GM21619 (cell line): ENCODE data around the gene DDA1.

Source experiments
- ATAC-seq: cut with Tn5 transposase; IDR thresholded peaks from one replicate; pipeline ENCODE4 v1.9.1; 2021; ENCODE audit not compliant: unreplicated experiment

Gene DDA1

DNA sequence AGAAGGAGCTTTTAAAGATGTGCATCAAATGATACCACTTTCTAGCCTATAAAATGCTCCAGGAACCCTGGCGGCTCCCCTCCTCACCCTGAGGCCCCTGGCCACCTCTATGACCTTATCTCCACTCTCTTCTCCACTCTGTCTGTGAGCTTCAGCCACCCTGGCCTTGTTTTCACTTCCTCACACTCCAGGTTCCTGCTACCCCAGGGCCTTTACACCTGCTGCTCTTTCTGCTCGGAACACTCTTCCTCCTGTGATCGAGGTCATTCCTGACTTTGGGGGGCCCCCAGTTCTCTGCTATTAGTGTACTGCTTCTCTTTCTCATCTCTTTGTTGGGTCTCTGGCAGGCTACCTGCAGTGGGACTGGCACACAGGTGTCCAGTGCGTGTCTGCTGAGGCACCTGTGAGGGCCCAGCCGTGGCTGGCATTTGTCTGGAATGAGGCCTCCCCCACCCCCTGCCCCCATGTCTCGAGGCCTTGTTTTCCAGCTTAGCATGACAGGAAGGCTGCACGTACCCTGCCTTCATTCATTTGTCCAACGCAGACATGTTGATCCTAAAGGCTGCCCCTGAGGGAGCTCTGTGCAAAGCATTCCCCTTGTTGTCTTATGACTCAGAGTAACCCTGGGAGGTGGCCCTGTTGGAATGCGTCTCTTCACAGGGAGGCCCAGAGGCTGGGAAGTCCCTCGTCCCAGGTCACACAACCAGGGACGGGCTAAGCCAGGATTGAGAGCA, 2.3 kb downstream of the DDA1 start:
- ATAC-seq = no peak

DNA sequence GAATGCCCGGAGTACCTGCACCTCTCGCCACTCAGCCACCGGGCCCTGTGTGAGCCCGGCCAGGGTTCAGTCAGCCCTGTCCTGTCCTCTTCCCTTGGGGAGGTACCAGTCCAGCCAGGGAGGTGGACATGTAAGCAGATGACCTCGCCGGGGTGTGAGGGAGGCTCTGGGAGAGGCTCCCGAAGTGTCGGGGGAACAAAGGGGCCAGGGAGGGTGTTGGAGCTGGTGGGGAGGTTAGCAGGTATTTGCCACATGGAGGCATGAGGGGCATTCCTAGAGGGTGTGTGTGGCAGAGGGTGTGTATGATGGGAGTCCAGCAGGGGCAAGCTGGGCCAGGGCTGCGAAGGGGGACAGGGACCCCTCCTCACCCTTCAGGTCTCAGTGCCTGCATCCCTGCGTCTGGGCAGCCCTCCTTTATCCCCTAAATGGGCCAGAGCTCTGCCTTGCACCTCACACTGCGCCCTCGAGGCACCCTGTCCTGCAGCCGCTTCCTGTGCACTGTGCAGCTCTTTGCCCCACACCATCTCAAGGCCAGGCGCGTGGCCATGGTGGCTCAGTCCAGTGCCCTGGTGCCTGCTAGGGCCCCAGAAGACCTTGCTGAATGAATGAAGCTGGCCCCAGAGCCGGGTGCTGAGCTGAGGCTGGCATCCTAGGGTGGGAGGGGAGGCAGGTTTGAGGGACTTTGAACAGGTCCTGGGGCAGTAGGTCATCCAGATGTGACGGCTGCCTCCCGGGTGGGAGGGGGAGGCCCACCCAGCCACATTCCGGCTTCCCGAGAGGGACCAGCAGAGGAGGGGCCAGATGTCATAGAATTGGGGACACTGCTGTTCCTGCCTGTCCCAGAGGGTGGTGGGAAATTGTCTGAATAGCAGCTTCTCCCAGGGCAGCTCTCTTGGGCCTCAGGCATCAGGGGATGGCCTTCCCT, 3.1 kb downstream of the DDA1 start:
- no peak for ATAC-seq

DNA sequence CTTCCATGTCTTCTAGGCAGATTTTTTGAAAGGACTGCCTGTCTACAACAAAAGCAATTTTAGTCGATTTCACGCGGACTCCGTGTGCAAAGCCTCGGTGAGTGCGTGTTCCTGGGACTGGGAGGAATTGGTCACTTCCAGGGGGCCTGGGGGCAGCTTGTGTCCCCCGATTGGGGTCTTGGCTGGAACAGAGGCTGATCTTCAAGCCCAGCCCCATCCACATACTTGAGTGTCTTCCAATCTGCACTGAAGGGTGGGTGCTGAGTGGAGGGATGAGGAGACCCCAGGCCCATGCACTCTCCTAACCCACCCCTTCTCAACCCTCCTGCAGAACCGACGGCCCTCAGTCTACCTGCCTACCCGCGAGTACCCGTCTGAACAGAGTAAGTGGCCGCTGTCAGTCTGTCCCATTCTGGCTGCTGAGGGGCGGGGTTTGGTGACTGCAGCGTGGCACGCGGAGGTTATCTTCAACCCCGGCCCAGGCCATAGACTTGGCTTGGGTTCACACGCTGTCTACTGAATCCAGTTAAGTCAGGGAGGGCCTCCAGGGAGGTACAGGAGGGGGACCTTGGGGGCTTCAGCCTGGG, 4.7 kb downstream of the DDA1 start:
- ATAC-seq = no peak

DNA sequence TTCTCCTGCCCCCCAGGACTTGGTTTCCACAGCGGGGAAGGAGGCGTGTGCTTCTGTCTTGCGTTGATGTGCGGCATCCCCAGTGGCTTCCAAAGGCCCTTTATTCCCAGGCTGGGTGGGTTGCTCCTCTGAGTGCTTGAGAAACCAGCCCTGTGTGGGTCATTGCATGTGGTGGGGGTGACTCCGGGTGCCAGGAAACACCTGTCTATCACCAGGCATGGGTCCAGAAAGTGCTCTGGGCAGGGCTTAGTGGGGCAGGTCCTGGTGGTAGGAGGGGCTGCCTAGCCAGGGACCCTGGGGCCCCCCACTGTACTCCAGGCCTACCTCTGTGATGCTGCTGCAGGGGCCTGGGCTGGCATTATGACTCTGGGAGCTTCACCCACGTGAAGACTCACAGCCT, 9.6 kb downstream of the DDA1 start:
- no peak for ATAC-seq

GRCh38 chr19:17319473-17320238, 10.3 kb downstream of the DDA1 start:
- no peak for ATAC-seq

- ATAC-seq = no peak
Observed at GRCh38 chr19:17320435-17320834, 11.1 kb downstream of the DDA1 start.

DNA sequence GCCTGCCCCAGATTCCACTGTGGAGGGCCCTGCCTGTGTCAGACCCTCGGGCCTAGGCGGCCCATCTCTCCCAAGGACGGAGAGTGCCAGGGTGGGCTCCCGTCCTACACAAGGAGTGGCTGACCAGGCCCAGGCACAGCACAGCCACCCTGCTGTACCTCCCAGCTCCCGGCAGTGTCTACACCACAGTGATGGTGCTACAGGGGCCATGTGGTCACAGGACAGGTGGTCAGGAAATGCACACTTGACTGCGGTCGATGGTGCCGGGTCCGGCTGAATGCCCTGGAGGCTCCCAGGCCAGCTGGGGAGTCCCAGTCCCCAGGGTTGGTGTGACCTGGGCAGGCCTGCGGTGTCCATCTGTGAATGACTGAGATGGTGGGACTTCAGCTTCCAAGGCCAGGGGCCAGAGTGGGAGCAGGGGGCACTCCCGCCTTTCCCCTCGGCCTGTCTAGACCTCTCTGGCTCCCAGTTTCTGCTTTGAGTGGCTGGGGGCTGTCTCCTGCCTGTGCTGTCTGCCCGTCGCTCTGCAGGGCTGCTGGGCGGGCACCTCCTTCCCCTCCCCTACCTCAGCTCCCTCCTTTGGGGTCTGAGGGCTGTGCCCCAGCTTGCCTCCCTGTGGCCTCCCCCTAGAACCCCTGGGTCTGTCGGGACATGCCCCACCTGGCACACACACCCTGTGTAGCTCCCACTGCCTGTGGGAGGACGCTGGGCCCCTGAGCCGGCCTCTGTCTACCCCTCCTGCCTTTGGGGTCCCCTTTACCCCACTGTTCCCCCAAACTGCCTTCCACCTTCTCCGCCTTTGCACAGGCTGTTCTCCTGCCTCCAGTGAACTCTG, 12.5 kb downstream of the DDA1 start:
- ATAC-seq = no peak

DNA sequence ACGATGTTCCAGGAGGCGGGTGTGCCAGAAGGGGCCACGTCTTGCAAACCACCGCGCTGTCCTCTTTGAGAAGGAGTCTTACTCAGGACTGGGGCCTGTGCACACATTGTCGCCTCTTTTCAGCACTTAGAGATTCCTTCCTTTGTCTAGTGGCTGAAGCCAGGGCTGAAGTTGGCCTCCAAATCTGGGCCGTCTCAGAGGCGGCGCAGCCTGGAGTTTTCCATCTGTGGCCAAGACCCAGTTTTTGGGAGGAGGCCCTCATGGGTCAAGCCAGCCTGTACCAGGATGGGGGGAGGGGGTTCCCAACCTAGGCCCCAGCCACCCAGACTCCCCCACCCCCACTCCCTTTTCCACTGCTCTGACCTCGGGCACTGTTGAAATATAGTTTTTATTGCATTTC, 13.5 kb downstream of the DDA1 start:
- no peak for ATAC-seq

DNA sequence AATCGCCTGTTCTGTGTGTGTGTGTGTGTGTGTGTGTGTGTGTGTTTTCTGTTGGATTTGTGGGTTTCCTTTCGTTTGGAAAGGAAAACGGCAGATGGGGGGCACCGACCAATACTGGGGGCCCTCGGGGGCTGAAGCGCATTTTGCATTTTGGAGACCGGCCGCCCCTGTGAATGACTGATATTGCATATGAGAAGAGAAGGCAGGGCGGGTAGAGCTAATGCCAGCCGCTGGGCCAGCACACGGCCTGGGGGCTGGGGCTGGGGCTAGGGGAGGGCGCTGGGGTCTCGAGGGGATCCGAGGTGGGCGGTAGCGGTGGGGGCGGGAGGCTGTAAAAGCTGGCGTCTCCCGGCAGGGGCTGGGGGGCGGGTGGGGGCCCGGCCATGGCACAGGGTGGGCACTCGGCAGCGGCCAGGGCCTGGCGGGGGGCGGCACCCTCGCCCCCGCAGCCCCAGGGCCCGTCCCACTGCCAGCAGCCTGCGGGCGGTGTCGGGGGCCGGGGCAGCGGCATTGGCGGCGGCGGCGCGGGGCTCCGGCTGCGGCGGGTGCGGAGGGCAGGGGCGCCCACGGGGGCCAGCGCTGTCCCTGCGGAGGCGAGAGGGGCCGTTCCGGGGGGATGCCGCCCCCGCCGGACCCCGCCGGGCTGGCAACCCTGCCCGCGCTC, 14.1 kb downstream of the DDA1 start:
- no peak for ATAC-seq

DNA sequence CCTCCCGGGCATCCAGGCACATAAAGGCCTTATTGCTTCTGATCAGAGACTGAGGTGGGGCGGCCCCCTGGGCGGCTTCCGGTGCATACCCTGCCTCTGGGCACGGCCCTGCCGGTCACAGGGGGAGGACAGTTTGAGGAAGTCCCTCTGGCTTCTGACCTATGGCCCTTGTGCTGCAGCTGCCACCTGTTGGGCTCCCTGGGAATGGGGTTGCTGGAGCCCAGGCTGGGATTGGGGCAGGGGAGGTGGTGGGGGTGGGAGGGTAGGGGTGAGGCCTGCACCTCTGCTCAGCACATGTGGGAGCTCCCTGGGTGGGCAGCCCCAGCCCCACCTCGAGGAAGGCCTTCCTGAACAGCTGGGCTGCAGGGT, 14.6 kb downstream of the DDA1 start:
- no peak for ATAC-seq

GRCh38 chr19:17324357-17325114, 15.2 kb downstream of the DDA1 start:
- ATAC-seq = no peak

DNA sequence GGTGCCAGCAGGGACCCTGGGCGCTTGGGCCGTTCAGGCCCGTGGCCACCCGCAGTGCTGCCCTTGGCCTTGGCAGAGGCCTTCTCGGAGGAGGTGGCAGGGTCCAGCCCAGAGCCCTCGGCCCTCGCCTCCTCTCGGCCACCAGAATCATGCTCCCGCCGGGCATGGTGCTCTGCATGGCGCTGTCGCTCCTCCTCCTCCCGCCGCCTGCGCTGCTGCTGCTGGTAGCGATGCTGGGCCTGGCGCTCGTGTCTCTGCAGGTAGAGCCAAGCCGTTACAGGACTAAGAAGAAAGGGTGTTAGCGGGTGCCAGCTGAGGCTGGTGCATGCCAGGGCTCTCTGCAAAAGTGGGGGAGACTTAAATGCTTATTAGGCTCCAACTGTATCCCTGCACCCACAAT, 15.8 kb downstream of the DDA1 start:
- no peak for ATAC-seq

DNA sequence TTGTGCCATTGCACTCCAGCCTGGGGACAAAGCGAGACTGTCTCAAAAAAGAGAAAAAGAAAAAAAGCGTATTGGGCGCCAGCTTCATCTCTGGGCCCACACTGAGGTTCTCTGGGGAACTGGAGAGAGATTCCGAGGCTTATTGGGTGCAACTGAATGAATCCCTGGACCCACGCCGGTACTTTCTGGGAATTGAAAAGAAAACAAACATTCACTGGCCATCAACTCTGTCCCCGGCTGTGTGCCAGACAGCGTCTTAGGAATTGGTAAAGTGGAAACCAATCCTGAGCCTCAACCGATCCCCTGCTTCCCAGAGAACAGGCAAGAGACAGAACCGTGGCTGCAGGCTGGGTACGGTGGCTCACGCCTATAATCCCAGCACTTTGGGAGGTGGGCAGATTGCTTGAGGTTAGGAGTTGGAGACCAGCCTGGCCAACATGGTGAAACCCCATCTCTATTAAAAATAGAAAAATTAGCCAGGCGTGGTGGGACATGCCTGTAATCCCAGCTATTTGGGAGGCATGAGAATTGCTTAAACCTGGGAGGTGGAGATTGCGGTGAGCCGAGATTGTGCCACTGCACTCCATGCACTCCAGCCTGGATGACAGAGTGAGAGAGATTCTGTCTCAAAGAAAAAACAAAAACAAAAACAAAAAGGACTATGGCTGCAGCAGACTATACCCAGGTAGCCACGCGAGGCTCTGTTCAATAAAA, 16.7 kb downstream of the DDA1 start:
- no peak for ATAC-seq

- ATAC-seq = no peak
Observed at GRCh38 chr19:17326595-17326966, 17.2 kb downstream of the DDA1 start.

- no peak for ATAC-seq
Observed at GRCh38 chr19:17327068-17327653, 17.8 kb downstream of the DDA1 start.

DNA sequence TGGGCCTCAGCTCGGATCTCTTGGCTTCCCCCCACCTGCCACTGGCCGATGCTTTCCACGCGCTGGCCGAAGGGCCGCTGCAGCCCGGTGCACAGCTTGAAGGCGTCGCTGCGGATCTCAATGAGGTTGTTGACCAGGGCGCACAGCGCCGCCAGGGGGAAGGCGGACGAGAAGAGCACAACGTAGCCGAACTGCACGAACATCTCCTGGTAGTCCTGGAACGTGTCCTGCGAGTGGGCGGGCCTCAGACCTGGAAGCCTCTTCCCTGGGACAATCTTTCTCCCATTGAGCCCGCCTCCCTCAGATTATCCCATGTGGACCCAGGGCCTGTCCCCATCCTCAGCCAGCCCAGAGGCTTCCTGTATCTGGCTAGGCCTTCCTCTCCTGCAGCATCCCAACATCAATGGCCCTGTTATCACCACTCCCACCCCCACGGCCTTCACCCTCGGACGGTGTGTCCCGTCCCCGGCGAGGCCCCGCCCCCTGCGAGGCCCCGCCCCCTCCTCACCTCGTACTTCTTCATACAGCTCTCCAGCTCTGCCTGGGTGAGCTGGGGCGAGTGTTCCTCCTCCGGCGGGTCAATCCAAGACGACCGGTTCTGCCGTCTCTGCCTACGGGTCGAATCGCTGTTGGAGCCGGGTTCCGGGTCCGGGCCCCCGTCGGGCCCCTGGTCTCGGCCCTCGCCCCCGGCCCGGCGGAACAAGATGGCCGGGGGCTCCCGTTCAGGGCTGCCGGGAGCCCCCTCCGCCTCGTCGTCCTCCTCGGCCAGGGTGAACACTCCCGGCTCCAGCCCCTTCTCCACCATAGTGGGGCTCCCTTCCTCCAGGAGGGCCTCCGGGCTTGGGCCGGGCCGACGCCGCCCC, 18.5 kb downstream of the DDA1 start:
- no peak for ATAC-seq
